Kidney (tissue), 14 donors: Measurements from ENCODE around the gene FAR2. TPM values are rescaled to one million over a fixed set of nuclear protein-coding genes. Genes with fewer than 3 reads are reported as not detected.

Source experiments
- DNase-seq, 5 donors: peaks; one replicate each; pipeline ENCODE4 v3.0.0-alpha.2; 2013 to 2020
- FAIRE-seq: peaks from 2 replicates; lab custom pipeline; 2012; peaks lifted over from hg19 to GRCh38; lab: Jason Lieb, UNC
- H3K27ac ChIP-seq, 2 donors: one replicate each; pipeline ENCODE4 v1.7.0; 2013; ENCODE audit warnings: low read depth in 2 of 2, low read length in 2 of 2, inconsistent platforms in 1 of 2
- H3K27me3 ChIP-seq: one replicate; pipeline ENCODE4 v1.7.1; 2013; ENCODE audit warnings: low read length, inconsistent platforms; ENCODE audit not compliant: control insufficient read depth, insufficient read depth
- H3K36me3 ChIP-seq, 3 donors: one replicate each; pipeline versions ENCODE4 v1.7.0 to v1.7.1; 2013; ENCODE audit warnings: low read length in 3 of 3, control low read depth in 1 of 3, inconsistent platforms in 1 of 3; ENCODE audit not compliant: insufficient read depth in 3 of 3, control insufficient read depth in 2 of 3
- H3K4me1 ChIP-seq, 3 donors: one replicate each; pipeline versions ENCODE4 v1.7.0 to v1.7.1; 2013; ENCODE audit warnings: low read length in 3 of 3, inconsistent platforms in 1 of 3, low read depth in 1 of 3; ENCODE audit not compliant: control insufficient read depth in 2 of 3, insufficient read depth in 2 of 3
- H3K4me3 ChIP-seq, 3 donors: one replicate each; pipeline versions ENCODE4 v1.7.0 to v1.8.1; 2013; ENCODE audit warnings: low read length in 3 of 3, control low read depth in 1 of 3, inconsistent platforms in 1 of 3
- H3K9ac ChIP-seq, 3 donors: one replicate each; pipeline versions ENCODE4 v1.7.0 to v1.7.1; 2013; ENCODE audit warnings: low read length in 3 of 3, control low read depth in 1 of 3, inconsistent platforms in 1 of 3
- H3K9me3 ChIP-seq, 3 donors: one replicate each; pipeline versions ENCODE4 v1.7.0 to v1.7.1; 2013; ENCODE audit warnings: low read length in 3 of 3, control low read depth in 1 of 3, inconsistent platforms in 1 of 3; ENCODE audit not compliant: control insufficient read depth in 2 of 3, insufficient read depth in 1 of 3
- CTCF ChIP-seq: IDR thresholded peaks from 3 replicates; pipeline ENCODE4 v1.5.1; 2012; ENCODE audit warnings: mild to moderate bottlenecking, moderate library complexity, borderline replicate concordance; ENCODE audit not compliant: insufficient read depth; ENCODE audit errors: extremely low read depth
- intact Hi-C: fragments of 100-400 bp; cut with DNase I; formaldehyde crosslinking; loops from one replicate; pipeline ENCODE4 v1.11.1; 2022
- polyA plus RNA-seq: library from polyadenylated mRNA; stranded (reverse); fragments of 350-450 nt; fragmentation: Illumina TruSeq; extraction: RNeasy Lipid Tissue Mini Kit (QIAGEN cat#74804); gene quantifications from one replicate; pipeline ENCODE4 v1.2.3, GENCODE V29; 2014; ENCODE audit warnings: low read depth, low replicate concordance; ENCODE audit not compliant: insufficient read depth
- total RNA-seq: library from RNA; stranded (reverse); fragmentation: NEBNext Ultra II Directional; extraction: Animal tissue kit (Norgen Biotek cat#: 25700); gene quantifications from one replicate; pipeline ENCODE4 v1.2.1, GENCODE V29; 2021
- donor health status: control.
- donor health status: control.
- donor health status: control.
- donor health status: control.
- donor health status: control.
- donor health status: DM: yes; HTN: yes; CAD: no.
- donor health status: Normal renal cell carcinoma (clear cell type).

FAR2 gene
- total and polyA plus RNA-seq, 2 donors from 2014 or later = 3.1 to 11.5 TPM

- intact Hi-C loops = no loop called here
- H3K4me3 ChIP-seq = no peak overlapping the region
- no peaks in the 10 kb centered on the region for H3K4me1 ChIP-seq
- H3K27ac ChIP-seq = no peak overlapping the region
- no peak overlapping the region for H3K9ac ChIP-seq
- H3K27me3 ChIP-seq = no peaks in the 10 kb centered on the region
- FAIRE-seq (no peak), DNase-seq (peak in 2 of 5 donors; percentile 68 to 76)
- no peaks in the 10 kb centered on the region for H3K9me3 ChIP-seq
- TF ChIP-seq CTCF = no peak
- H3K36me3 ChIP-seq = no peaks in the 10 kb centered on the region
These were observed 142.1 kb downstream of the FAR2 start for GRCh38 chr12:29291226-29291625.

- FAIRE-seq (no peak), DNase-seq (no peak)
- no peak for TF ChIP-seq CTCF
- Histone ChIP-seq H3K9ac (no peak overlapping the region), H3K36me3 (no peaks in the 10 kb centered on the region), H3K27me3 (no peaks in the 10 kb centered on the region), H3K27ac (no peak overlapping the region), H3K4me3 (no peak overlapping the region), H3K9me3 (no peaks in the 10 kb centered on the region), H3K4me1 (no peaks in the 10 kb centered on the region)
- intact Hi-C loops = no loop called here
These were observed 150.6 kb downstream of the FAR2 start for GRCh38 chr12:29299633-29300032.

- no peak overlapping the region for H3K27ac ChIP-seq
- TF ChIP-seq CTCF = no peak
- no peaks in the 10 kb centered on the region for H3K36me3 ChIP-seq
- H3K4me3 ChIP-seq = no peak overlapping the region
- intact Hi-C loops = no loop called here
- no peaks in the 10 kb centered on the region for H3K9me3 ChIP-seq
- no peaks in the 10 kb centered on the region for H3K27me3 ChIP-seq
- FAIRE-seq (no peak), DNase-seq (no peak)
- no peaks in the 10 kb centered on the region for H3K4me1 ChIP-seq
- H3K9ac ChIP-seq = no peak overlapping the region
These were observed 152.0 kb downstream of the FAR2 start for GRCh38 chr12:29301114-29301513.

- Histone ChIP-seq H3K27ac (no peak overlapping the region), H3K9ac (no peak overlapping the region), H3K9me3 (no peaks in the 10 kb centered on the region), H3K36me3 (no peaks in the 10 kb centered on the region), H3K4me1 (no peaks in the 10 kb centered on the region), H3K4me3 (no peak overlapping the region), H3K27me3 (no peaks in the 10 kb centered on the region)
- intact Hi-C loops = no loop called here
- no peak for DNase-seq
- no peak for FAIRE-seq
- no peak for TF ChIP-seq CTCF
These were observed 155.3 kb downstream of the FAR2 start for GRCh38 chr12:29304388-29304787.
